Measurements from ENCODE around the gene IL6. TPM values are rescaled to one million over a fixed set of nuclear protein-coding genes. Genes with fewer than 3 reads are reported as not detected.

The IL6 gene
- polyA plus RNA-seq, 1 donor from 2014 or later: not detected

DNA sequence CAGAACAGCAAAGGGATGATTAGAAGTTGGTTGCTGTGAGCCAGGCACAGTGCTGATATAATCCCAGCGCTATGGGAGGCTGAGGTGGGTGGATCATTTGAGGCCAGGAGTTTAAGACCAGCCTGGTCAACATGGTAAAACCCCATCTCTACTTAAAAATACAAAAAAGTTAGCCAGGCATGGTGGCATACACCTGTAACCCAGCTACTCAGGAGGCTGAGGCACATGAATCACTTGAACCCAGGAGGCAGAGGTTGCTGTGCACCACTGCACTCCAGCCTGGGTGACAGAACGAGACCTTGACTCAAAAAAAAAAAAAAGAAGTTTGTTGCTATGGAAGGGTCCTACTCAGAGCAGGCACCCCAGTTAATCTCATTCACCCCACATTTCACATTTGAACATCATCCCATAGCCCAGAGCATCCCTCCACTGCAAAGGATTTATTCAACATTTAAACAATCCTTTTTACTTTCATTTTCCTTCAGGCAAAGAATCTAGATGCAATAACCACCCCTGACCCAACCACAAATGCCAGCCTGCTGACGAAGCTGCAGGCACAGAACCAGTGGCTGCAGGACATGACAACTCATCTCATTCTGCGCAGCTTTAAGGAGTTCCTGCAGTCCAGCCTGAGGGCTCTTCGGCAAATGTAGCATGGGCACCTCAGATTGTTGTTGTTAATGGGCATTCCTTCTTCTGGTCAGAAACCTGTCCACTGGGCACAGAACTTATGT, 4.1 kb downstream of the IL6 start:
- H3K79me2 ChIP-seq (replicated peaks; ENCODE audit: insufficient read depth, low read length): no peaks in the 10 kb centered on the region
- H3K4me3 ChIP-seq (ENCODE audit: low read length): no peak overlapping the region
- H3F3A ChIP-seq (ENCODE audit: insufficient read depth, low read length, poor library complexity, severe bottlenecking): no peaks in the 10 kb centered on the region
- H3K27ac ChIP-seq (ENCODE audit: low read length): no peak overlapping the region
- H3K9ac ChIP-seq (ENCODE audit: low read length): no peak overlapping the region
- H3K4me2 ChIP-seq (ENCODE audit: low read length): no peak overlapping the region
- H3K36me3 ChIP-seq (ENCODE audit: insufficient read depth, low read length): no peaks in the 10 kb centered on the region
- H3K27me3 ChIP-seq (ENCODE audit: insufficient read depth, low read depth, low read length): no peaks in the 10 kb centered on the region
- no peaks in the 10 kb centered on the region for H3K9me2 ChIP-seq (ENCODE audit: insufficient read depth, low read length)
- no peaks in the 10 kb centered on the region for H3K9me3 ChIP-seq (ENCODE audit: low read length)
- TF ChIP-seq EP300 (conservative IDR thresholded peaks at IDR 0.05; ENCODE audit: poor library complexity, severe bottlenecking): no peak
- no peak for TF ChIP-seq POLR2AphosphoS5 (IDR thresholded peaks at IDR 0.05)
- TF ChIP-seq, protein P1, sequence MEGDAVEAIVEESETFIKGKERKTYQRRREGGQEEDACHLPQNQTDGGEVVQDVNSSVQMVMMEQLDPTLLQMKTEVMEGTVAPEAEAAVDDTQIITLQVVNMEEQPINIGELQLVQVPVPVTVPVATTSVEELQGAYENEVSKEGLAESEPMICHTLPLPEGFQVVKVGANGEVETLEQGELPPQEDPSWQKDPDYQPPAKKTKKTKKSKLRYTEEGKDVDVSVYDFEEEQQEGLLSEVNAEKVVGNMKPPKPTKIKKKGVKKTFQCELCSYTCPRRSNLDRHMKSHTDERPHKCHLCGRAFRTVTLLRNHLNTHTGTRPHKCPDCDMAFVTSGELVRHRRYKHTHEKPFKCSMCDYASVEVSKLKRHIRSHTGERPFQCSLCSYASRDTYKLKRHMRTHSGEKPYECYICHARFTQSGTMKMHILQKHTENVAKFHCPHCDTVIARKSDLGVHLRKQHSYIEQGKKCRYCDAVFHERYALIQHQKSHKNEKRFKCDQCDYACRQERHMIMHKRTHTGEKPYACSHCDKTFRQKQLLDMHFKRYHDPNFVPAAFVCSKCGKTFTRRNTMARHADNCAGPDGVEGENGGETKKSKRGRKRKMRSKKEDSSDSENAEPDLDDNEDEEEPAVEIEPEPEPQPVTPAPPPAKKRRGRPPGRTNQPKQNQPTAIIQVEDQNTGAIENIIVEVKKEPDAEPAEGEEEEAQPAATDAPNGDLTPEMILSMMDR (IDR thresholded peaks at IDR 0.05; ENCODE audit: poor library complexity, severe bottlenecking): no peak
- TF ChIP-seq MXI1 (conservative IDR thresholded peaks at IDR 0.05; ENCODE audit: poor library complexity, severe bottlenecking): no peak
- TF ChIP-seq SMC3 (conservative IDR thresholded peaks at IDR 0.05; ENCODE audit: poor library complexity): no peak
- TF ChIP-seq RAD21 (conservative IDR thresholded peaks at IDR 0.05): no peak
- TF ChIP-seq TAF1 (IDR thresholded peaks at IDR 0.05; ENCODE audit: low read depth): no peak
- TF ChIP-seq EZH2 (IDR thresholded peaks at IDR 0.05; ENCODE audit: borderline replicate concordance, insufficient read depth, low read length, poor library complexity, severe bottlenecking): no peak
- TF ChIP-seq, protein P2, sequence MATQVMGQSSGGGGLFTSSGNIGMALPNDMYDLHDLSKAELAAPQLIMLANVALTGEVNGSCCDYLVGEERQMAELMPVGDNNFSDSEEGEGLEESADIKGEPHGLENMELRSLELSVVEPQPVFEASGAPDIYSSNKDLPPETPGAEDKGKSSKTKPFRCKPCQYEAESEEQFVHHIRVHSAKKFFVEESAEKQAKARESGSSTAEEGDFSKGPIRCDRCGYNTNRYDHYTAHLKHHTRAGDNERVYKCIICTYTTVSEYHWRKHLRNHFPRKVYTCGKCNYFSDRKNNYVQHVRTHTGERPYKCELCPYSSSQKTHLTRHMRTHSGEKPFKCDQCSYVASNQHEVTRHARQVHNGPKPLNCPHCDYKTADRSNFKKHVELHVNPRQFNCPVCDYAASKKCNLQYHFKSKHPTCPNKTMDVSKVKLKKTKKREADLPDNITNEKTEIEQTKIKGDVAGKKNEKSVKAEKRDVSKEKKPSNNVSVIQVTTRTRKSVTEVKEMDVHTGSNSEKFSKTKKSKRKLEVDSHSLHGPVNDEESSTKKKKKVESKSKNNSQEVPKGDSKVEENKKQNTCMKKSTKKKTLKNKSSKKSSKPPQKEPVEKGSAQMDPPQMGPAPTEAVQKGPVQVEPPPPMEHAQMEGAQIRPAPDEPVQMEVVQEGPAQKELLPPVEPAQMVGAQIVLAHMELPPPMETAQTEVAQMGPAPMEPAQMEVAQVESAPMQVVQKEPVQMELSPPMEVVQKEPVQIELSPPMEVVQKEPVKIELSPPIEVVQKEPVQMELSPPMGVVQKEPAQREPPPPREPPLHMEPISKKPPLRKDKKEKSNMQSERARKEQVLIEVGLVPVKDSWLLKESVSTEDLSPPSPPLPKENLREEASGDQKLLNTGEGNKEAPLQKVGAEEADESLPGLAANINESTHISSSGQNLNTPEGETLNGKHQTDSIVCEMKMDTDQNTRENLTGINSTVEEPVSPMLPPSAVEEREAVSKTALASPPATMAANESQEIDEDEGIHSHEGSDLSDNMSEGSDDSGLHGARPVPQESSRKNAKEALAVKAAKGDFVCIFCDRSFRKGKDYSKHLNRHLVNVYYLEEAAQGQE (IDR thresholded peaks at IDR 0.05; ENCODE audit: borderline replicate concordance): no peak
- H2AFZ ChIP-seq (ENCODE audit: low read depth, low read length): no peak overlapping the region
- no peaks in the 10 kb centered on the region for H4K20me1 ChIP-seq (ENCODE audit: insufficient read depth)

DNA sequence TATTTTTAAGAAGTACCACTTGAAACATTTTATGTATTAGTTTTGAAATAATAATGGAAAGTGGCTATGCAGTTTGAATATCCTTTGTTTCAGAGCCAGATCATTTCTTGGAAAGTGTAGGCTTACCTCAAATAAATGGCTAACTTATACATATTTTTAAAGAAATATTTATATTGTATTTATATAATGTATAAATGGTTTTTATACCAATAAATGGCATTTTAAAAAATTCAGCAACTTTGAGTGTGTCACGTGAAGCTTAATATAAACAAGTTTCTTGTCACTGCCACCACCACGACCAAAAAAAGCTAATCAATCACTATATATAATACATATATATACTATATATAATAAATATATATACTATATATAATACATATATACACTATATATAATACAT, 4.8 kb downstream of the IL6 start:
- Histone ChIP-seq H3K27ac (ENCODE audit: low read length) (no peak overlapping the region), H4K20me1 (ENCODE audit: insufficient read depth) (no peaks in the 10 kb centered on the region), H3F3A (ENCODE audit: insufficient read depth, low read length, poor library complexity, severe bottlenecking) (no peaks in the 10 kb centered on the region)

More for the DNA sequence above, 4.8 kb downstream of the IL6 start:
- H3K9ac ChIP-seq (ENCODE audit: low read length): no peak overlapping the region
- no peaks in the 10 kb centered on the region for H3K9me2 ChIP-seq (ENCODE audit: insufficient read depth, low read length)
- H3K4me3 ChIP-seq (ENCODE audit: low read length): no peak overlapping the region
- H2AFZ ChIP-seq (ENCODE audit: low read depth, low read length): no peak overlapping the region
- no peaks in the 10 kb centered on the region for H3K79me2 ChIP-seq (replicated peaks; ENCODE audit: insufficient read depth, low read length)
- H3K36me3 ChIP-seq (ENCODE audit: insufficient read depth, low read length): no peaks in the 10 kb centered on the region
- TF ChIP-seq EZH2 (IDR thresholded peaks at IDR 0.05; ENCODE audit: borderline replicate concordance, insufficient read depth, low read length, poor library complexity, severe bottlenecking): no peak
- no peak overlapping the region for H3K4me2 ChIP-seq (ENCODE audit: low read length)
- H3K9me3 ChIP-seq (ENCODE audit: low read length): no peaks in the 10 kb centered on the region
- no peaks in the 10 kb centered on the region for H3K27me3 ChIP-seq (ENCODE audit: insufficient read depth, low read depth, low read length)

Measured in neural cell (in vitro differentiated cells).